HEK293 (cell line): Measurements from ENCODE around the gene TFAP2B.

ENCODE experiments used
- CTCF ChIA-PET: fragments of 350-600 bp; formaldehyde crosslinking; extraction: SDS; loops from one replicate; lab custom pipeline; 2021; ENCODE audit warnings: antibody characterized with exemption; lab: Yijun Ruan, JAX
- POLR2A ChIA-PET: fragments of 300-600 bp; formaldehyde crosslinking; extraction: SDS; loops from one replicate; lab custom pipeline; 2020; ENCODE audit warnings: antibody characterized with exemption, inconsistent platforms; lab: Yijun Ruan, JAX
- H3K27ac ChIP-seq: fragments of 200-500 bp; sonication (Bioruptor generic); 2 replicates; pipeline ENCODE4 v1.5.1; 2014; ENCODE audit warnings: low read depth, low read length, control low read depth, inconsistent platforms; ENCODE audit errors: extremely low read depth
- H3K36me3 ChIP-seq, 2 experiments: fragments of 200-500 bp in 1 of 2; sonication (Bioruptor generic) in 1 of 2; 1 replicate in 1 of 2; 2 replicates in 1 of 2; pipeline ENCODE4 v1.5.1; 2014 to 2017; ENCODE audit warnings: inconsistent platforms in 2 of 2, low read length in 2 of 2; ENCODE audit not compliant: control insufficient read depth in 2 of 2, insufficient read depth in 1 of 2
- H3K4me1 ChIP-seq: fragments of 200-500 bp; sonication (Bioruptor generic); 2 replicates; pipeline ENCODE4 v1.5.1; 2014; ENCODE audit warnings: mild to moderate bottlenecking, low read length, inconsistent platforms; ENCODE audit not compliant: control insufficient read depth, insufficient read depth
- H3K4me3 ChIP-seq: 2 replicates; pipeline ENCODE4 v1.5.1; 2011; ENCODE audit warnings: low read depth, mild to moderate bottlenecking, control low read depth, low read length, moderate library complexity
- H3K9me3 ChIP-seq: fragments of 200-500 bp; sonication (Bioruptor generic); 2 replicates; pipeline ENCODE4 v1.5.1; 2014; ENCODE audit warnings: low read depth, low read length, inconsistent platforms; ENCODE audit not compliant: control insufficient read depth, insufficient read depth
- BCL11A ChIP-seq: fragments of 450-650 bp; formaldehyde crosslinking; IDR thresholded peaks from 2 replicates; pipeline ENCODE4 v1.5.1; 2016; ENCODE audit warnings: low read depth, missing biosample characterization, missing genetic modification characterization
- BCL11B ChIP-seq: fragments of 450-650 bp; formaldehyde crosslinking; IDR thresholded peaks from 2 replicates; pipeline ENCODE4 v1.5.1; 2016; ENCODE audit warnings: low read depth, missing biosample characterization, missing genetic modification characterization
- GLIS1 ChIP-seq: fragments of 450-650 bp; formaldehyde crosslinking; IDR thresholded peaks from 2 replicates; pipeline ENCODE4 v1.5.1; 2016; ENCODE audit warnings: missing biosample characterization, missing genetic modification characterization
- KLF1 ChIP-seq: fragments of 450-650 bp; formaldehyde crosslinking; IDR thresholded peaks from 2 replicates; pipeline ENCODE4 v1.5.1; 2016; ENCODE audit warnings: missing biosample characterization, missing genetic modification characterization
- SCRT1 ChIP-seq: fragments of 450-650 bp; formaldehyde crosslinking; IDR thresholded peaks from 2 replicates; pipeline ENCODE4 v1.5.1; 2016; ENCODE audit warnings: missing biosample characterization, missing genetic modification characterization, borderline replicate concordance
- SP2 ChIP-seq: fragments of 450-650 bp; formaldehyde crosslinking; IDR thresholded peaks from 2 replicates; pipeline ENCODE4 v1.5.1; 2016; ENCODE audit warnings: missing biosample characterization, missing genetic modification characterization
- ZFP37 ChIP-seq: fragments of 450-650 bp; formaldehyde crosslinking; IDR thresholded peaks from 2 replicates; pipeline ENCODE4 v1.5.1; 2016; ENCODE audit warnings: missing biosample characterization, missing genetic modification characterization
- ZNF114 ChIP-seq: fragments of 450-650 bp; formaldehyde crosslinking; IDR thresholded peaks from 2 replicates; pipeline ENCODE4 v1.5.0; 2017; ENCODE audit warnings: missing biosample characterization, missing genetic modification characterization
- ZNF16 ChIP-seq: fragments of 450-650 bp; formaldehyde crosslinking; IDR thresholded peaks from 2 replicates; pipeline ENCODE4 v1.5.1; 2016; ENCODE audit warnings: low read depth, missing biosample characterization, missing genetic modification characterization
- ZNF174 ChIP-seq: fragments of 450-650 bp; formaldehyde crosslinking; IDR thresholded peaks from 2 replicates; pipeline ENCODE4 v1.5.0; 2017; ENCODE audit warnings: missing biosample characterization, mild to moderate bottlenecking, missing genetic modification characterization
- ZNF335 ChIP-seq: fragments of 450-650 bp; formaldehyde crosslinking; conservative IDR thresholded peaks from 2 replicates; pipeline ENCODE4 v1.5.1; 2016; ENCODE audit warnings: missing biosample characterization, missing genetic modification characterization
- ZNF341 ChIP-seq: fragments of 450-650 bp; formaldehyde crosslinking; IDR thresholded peaks from 2 replicates; pipeline ENCODE4; 2016; ENCODE audit warnings: low read depth, missing biosample characterization, missing genetic modification characterization
- ZNF350 ChIP-seq: fragments of 450-650 bp; formaldehyde crosslinking; IDR thresholded peaks from 2 replicates; pipeline ENCODE4 v1.5.0; 2017; ENCODE audit warnings: missing biosample characterization, mild to moderate bottlenecking, missing genetic modification characterization
- ZNF549 ChIP-seq: fragments of 450-650 bp; IDR thresholded peaks from 2 replicates; pipeline ENCODE4 v1.5.1; 2018; ENCODE audit warnings: missing biosample characterization, missing genetic modification characterization, mild to moderate bottlenecking, inconsistent platforms, moderate library complexity
- ZNF596 ChIP-seq: fragments of 450-650 bp; IDR thresholded peaks from 2 replicates; pipeline ENCODE4 v1.5.0; 2018; ENCODE audit warnings: missing biosample characterization, mild to moderate bottlenecking, missing genetic modification characterization, moderate library complexity
- ZNF610 ChIP-seq: fragments of 450-650 bp; formaldehyde crosslinking; IDR thresholded peaks from 2 replicates; pipeline ENCODE4 v1.5.1; 2016; ENCODE audit warnings: missing biosample characterization, missing genetic modification characterization, borderline replicate concordance
- ZNF660 ChIP-seq: fragments of 450-650 bp; IDR thresholded peaks from 2 replicates; pipeline ENCODE4 v1.5.1; 2018; ENCODE audit warnings: missing biosample characterization, mild to moderate bottlenecking, missing genetic modification characterization
- ZNF747 ChIP-seq: fragments of 450-650 bp; formaldehyde crosslinking; IDR thresholded peaks from 2 replicates; pipeline ENCODE4 v1.5.1; 2016; ENCODE audit warnings: missing biosample characterization, missing genetic modification characterization
- ZNF791 ChIP-seq: fragments of 450-650 bp; formaldehyde crosslinking; IDR thresholded peaks from 2 replicates; pipeline ENCODE4 v1.5.1; 2016; ENCODE audit warnings: missing biosample characterization, missing genetic modification characterization
- ZNF792 ChIP-seq: fragments of 450-650 bp; formaldehyde crosslinking; IDR thresholded peaks from 2 replicates; pipeline ENCODE4 v1.5.1; 2016; ENCODE audit warnings: missing biosample characterization, missing genetic modification characterization
- TF ChIP-seq, protein P1 (sequence below): fragments of 450-650 bp; formaldehyde crosslinking; IDR thresholded peaks from 2 replicates; pipeline ENCODE4 v1.5.1; 2016; ENCODE audit warnings: missing biosample characterization, missing genetic modification characterization
- TF ChIP-seq, protein P2 (sequence below): fragments of 450-650 bp; formaldehyde crosslinking; IDR thresholded peaks from 2 replicates; pipeline ENCODE4 v1.5.1; 2017; ENCODE audit warnings: missing biosample characterization, mild to moderate bottlenecking, missing genetic modification characterization, moderate library complexity
- TF ChIP-seq, protein P3 (sequence below): fragments of 450-650 bp; formaldehyde crosslinking; IDR thresholded peaks from 2 replicates; pipeline ENCODE4 v1.5.1; 2016; ENCODE audit warnings: missing biosample characterization, missing genetic modification characterization
- TF ChIP-seq, protein P4 (sequence below): fragments of 450-650 bp; formaldehyde crosslinking; IDR thresholded peaks from 2 replicates; pipeline ENCODE4 v1.5.1; 2016; ENCODE audit warnings: missing biosample characterization, missing genetic modification characterization

The TFAP2B gene

DNA sequence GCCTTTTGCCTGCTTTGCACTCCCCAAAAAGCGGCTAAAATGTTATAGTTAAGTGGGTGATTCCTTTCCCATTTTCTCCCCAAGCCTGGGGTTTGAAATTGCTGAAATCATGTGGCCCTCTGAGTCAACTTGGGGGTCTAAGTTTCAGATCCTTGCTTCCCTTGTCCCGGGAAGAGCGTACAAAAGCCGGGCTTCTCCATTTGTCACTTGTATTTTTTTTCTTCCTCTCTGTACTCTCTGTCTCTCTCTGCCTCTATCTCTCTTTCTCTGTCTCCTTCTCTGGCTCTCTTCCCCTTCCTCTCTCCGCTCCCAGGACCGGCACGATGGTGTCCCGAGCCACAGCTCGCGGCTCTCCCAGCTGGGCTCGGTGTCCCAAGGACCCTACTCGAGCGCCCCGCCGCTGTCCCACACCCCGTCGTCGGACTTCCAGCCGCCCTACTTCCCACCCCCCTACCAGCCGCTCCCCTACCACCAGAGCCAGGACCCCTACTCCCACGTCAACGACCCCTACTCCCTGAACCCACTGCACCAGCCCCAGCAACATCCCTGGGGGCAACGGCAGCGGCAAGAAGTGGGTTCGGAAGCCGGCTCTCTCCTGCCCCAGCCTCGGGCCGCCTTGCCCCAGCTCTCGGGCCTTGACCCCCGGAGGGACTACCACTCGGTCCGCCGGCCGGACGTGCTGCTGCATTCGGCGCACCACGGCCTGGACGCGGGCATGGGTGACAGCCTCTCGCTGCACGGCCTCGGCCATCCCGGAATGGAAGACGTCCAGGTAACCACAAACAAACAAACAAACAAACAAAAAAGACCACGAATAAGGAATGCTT, 4.6 kb downstream of the TFAP2B start (continued):
- no peak for TF ChIP-seq BCL11B (tag by site-specific recombination)
- TF ChIP-seq, all 188 proteins: peak for 0

DNA sequence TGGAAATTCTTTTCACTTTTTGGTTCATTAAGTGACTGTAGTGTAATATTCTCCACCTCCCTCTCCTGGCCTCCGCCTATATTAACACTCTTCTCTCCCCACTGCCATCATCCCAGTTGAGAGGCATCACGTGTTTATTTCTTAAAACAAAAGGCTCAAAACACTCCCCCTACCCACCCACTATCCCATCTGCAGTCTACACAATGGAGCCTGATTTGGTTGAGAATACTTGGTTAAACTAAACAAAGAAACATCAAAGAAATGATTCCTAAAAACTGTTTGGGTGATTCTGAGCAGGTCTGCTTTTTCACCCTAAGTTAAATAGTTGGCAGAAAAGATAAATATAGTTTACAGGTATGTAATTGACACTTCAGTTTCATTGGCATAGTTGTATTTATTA, 5.9 kb downstream of the TFAP2B start:
- TF ChIP-seq ZNF114 (no peak), ZNF16 (tag by site-specific recombination) (no peak), SCRT1 (tag by site-specific recombination) (no peak), ZNF341 (tag by site-specific recombination) (no peak), ZNF174 (tag by site-specific recombination) (no peak), ZNF792 (tag by site-specific recombination) (no peak), KLF1 (no peak), GLIS1 (tag by site-specific recombination) (no peak), ZNF610 (tag by site-specific recombination) (no peak), ZNF335 (no peak), ZNF747 (tag by site-specific recombination) (no peak), ZFP37 (no peak), SP2 (tag by site-specific recombination) (no peak)
- TF ChIP-seq, protein P1, sequence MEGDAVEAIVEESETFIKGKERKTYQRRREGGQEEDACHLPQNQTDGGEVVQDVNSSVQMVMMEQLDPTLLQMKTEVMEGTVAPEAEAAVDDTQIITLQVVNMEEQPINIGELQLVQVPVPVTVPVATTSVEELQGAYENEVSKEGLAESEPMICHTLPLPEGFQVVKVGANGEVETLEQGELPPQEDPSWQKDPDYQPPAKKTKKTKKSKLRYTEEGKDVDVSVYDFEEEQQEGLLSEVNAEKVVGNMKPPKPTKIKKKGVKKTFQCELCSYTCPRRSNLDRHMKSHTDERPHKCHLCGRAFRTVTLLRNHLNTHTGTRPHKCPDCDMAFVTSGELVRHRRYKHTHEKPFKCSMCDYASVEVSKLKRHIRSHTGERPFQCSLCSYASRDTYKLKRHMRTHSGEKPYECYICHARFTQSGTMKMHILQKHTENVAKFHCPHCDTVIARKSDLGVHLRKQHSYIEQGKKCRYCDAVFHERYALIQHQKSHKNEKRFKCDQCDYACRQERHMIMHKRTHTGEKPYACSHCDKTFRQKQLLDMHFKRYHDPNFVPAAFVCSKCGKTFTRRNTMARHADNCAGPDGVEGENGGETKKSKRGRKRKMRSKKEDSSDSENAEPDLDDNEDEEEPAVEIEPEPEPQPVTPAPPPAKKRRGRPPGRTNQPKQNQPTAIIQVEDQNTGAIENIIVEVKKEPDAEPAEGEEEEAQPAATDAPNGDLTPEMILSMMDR = no peak
- TF ChIP-seq, protein P2, sequence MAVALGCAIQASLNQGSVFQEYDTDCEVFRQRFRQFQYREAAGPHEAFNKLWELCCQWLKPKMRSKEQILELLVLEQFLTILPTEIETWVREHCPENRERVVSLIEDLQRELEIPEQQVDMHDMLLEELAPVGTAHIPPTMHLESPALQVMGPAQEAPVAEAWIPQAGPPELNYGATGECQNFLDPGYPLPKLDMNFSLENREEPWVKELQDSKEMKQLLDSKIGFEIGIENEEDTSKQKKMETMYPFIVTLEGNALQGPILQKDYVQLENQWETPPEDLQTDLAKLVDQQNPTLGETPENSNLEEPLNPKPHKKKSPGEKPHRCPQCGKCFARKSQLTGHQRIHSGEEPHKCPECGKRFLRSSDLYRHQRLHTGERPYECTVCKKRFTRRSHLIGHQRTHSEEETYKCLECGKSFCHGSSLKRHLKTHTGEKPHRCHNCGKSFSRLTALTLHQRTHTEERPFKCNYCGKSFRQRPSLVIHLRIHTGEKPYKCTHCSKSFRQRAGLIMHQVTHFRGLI = no peak
- TF ChIP-seq, protein P3, sequence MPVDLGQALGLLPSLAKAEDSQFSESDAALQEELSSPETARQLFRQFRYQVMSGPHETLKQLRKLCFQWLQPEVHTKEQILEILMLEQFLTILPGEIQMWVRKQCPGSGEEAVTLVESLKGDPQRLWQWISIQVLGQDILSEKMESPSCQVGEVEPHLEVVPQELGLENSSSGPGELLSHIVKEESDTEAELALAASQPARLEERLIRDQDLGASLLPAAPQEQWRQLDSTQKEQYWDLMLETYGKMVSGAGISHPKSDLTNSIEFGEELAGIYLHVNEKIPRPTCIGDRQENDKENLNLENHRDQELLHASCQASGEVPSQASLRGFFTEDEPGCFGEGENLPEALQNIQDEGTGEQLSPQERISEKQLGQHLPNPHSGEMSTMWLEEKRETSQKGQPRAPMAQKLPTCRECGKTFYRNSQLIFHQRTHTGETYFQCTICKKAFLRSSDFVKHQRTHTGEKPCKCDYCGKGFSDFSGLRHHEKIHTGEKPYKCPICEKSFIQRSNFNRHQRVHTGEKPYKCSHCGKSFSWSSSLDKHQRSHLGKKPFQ (tag by site-specific recombination) = no peak
- POLR2A ChIA-PET = no interaction called here
- Histone ChIP-seq H3K4me3 (no peak overlapping the region), H3K4me1 (no peaks in the 10 kb centered on the region), H3K36me3 (no peaks in the 10 kb centered on the region), H3K27ac (no peak overlapping the region), H3K9me3 (no peaks in the 10 kb centered on the region)
- CTCF ChIA-PET = no interaction called here

DNA sequence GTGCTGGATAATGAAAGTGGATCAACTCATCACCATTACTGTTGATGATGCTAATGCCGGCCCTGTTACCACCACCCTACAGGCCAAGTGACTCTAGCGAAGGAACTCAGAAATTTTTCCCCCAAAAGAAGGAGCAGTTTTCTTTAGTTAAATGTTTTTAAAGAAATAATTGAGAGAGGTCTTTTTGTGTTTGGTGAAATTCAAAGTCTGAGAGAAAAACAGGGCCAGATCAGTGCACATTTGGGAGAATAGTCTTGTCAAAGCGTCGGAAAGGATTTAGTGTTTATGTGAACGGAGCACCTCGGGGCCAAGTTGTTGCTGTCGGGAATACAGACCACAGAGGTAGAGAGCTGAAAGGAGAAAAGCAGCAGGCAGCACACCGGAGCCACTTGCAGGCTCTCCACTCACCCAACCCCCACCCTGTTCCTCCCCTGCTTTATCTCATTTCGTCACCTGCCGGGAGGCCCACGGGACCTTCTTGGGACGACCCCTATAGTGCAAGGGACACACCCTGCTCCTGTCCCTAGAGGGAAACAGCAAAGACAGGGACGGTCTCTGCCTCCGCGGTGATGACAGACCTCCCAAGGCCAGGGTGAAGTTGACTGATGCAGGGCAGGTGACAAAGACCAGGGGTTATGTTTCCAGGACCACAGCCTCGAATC, 6.8 kb downstream of the TFAP2B start:
- no peak overlapping the region for H3K27ac ChIP-seq
- no peak overlapping the region for H3K4me3 ChIP-seq
- ChIA-PET CTCF (no interaction called here), POLR2A (no interaction called here)
- no peaks in the 10 kb centered on the region for H3K9me3 ChIP-seq
- H3K36me3 ChIP-seq = no peaks in the 10 kb centered on the region
- H3K4me1 ChIP-seq = no peaks in the 10 kb centered on the region
- TF ChIP-seq ZNF596 (no peak), ZNF549 (tag by site-specific recombination) (no peak), ZNF791 (tag by site-specific recombination) (no peak), ZNF660 (tag by site-specific recombination) (no peak), BCL11A (tag by site-specific recombination) (no peak), ZNF350 (tag by site-specific recombination) (no peak)
- TF ChIP-seq, protein P1 = no peak
- TF ChIP-seq, protein P4, sequence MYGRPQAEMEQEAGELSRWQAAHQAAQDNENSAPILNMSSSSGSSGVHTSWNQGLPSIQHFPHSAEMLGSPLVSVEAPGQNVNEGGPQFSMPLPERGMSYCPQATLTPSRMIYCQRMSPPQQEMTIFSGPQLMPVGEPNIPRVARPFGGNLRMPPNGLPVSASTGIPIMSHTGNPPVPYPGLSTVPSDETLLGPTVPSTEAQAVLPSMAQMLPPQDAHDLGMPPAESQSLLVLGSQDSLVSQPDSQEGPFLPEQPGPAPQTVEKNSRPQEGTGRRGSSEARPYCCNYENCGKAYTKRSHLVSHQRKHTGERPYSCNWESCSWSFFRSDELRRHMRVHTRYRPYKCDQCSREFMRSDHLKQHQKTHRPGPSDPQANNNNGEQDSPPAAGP (tag by site-specific recombination) = no peak
